Activated CD4-positive, CD25-positive, alpha-beta regulatory T cell treated with anti-CD3 and anti-CD28 coated beads, Interleukin-2, amount 50 U/mL, for 72 hours (primary cell): ENCODE results near the gene FAHD2B.
"Not testable (repeated sequence)": the region's sequence is repeated elsewhere in the genome, so short reads cannot be mapped to it uniquely, and the experiment has no call there.

Experiments used
- DNase-seq: peaks from one replicate; pipeline ENCODE4 v3.0.0; 2021

The FAHD2B gene

GRCh38 chr2:97094772-97095611, at the start of gene FAHD2B:
Gene FAHD2B, minus strand, starts transcription at chr2:97094882. Its CDS starts 3,176 bp downstream, at chr2:97091706.
- peak; percentile 74 for DNase-seq

GRCh38 chr2:97144016-97144415, 49.3 kb upstream of the FAHD2B start:
- DNase-seq = not testable (repeated sequence)

- not testable (repeated sequence) for DNase-seq
Measured at GRCh38 chr2:97129090-97129489, 34.4 kb upstream of the FAHD2B start.

GRCh38 chr2:97113882-97114255, 19.2 kb upstream of the FAHD2B start:
- not testable (repeated sequence) for DNase-seq

- peak; percentile 82 for DNase-seq
Measured at GRCh38 chr2:97113050-97113881, 18.6 kb upstream of the FAHD2B start, which contains the start of gene ANKRD36. Gene ANKRD36, plus strand, starts transcription at chr2:97113153. Its CDS starts 587 bp downstream, at chr2:97113740.

- peak; percentile 54 for DNase-seq
Measured at GRCh38 chr2:97112320-97113049, 17.8 kb upstream of the FAHD2B start.

GRCh38 chr2:97111246-97111645, 16.6 kb upstream of the FAHD2B start:
- not testable (repeated sequence) for DNase-seq

- not testable (repeated sequence) for DNase-seq
Measured at GRCh38 chr2:97106878-97107277, 12.2 kb upstream of the FAHD2B start.

- DNase-seq = not testable (repeated sequence)
Measured at GRCh38 chr2:97098786-97099372, 4.2 kb upstream of the FAHD2B start.

- no peak for DNase-seq
Measured at GRCh38 chr2:97095661-97096060, 979 bp upstream of the FAHD2B start.

GRCh38 chr2:97093983-97094771, 505 bp downstream of the FAHD2B start:
- not testable (repeated sequence) for DNase-seq

- DNase-seq = not testable (repeated sequence)
Measured at GRCh38 chr2:97092946-97093345, 1.7 kb downstream of the FAHD2B start.

- DNase-seq = not testable (repeated sequence)
Measured at GRCh38 chr2:97088706-97089105, 6.0 kb downstream of the FAHD2B start.

- DNase-seq = not testable (repeated sequence)
Measured at GRCh38 chr2:97085093-97085492, 9.6 kb downstream of the FAHD2B start.

GRCh38 chr2:97083516-97083915, 11.2 kb downstream of the FAHD2B start:
- DNase-seq = not testable (repeated sequence)

GRCh38 chr2:97082206-97082605, 12.5 kb downstream of the FAHD2B start:
- not testable (repeated sequence) for DNase-seq

GRCh38 chr2:97080855-97081254, 13.8 kb downstream of the FAHD2B start:
- not testable (repeated sequence) for DNase-seq

- DNase-seq = not testable (repeated sequence)
Measured at GRCh38 chr2:97077213-97077612, 17.5 kb downstream of the FAHD2B start.

GRCh38 chr2:97070915-97071314, 23.8 kb downstream of the FAHD2B start:
- not testable (repeated sequence) for DNase-seq

GRCh38 chr2:97068722-97069121, 26.0 kb downstream of the FAHD2B start:
- not testable (repeated sequence) for DNase-seq

GRCh38 chr2:97068074-97068473, 26.6 kb downstream of the FAHD2B start:
- no peak for DNase-seq
